ENCODE results near the gene PRRG1. TPM values are rescaled to one million over a fixed set of nuclear protein-coding genes. Genes with fewer than 3 reads are reported as not detected.
A peak's percentile ranks its signal among the peaks of the same experiment; 100 is the strongest.
"Not testable (repeated sequence)": the region's sequence is repeated elsewhere in the genome, so short reads cannot be mapped to it uniquely, and the experiment has no call there.

The PRRG1 gene
- polyA plus RNA-seq, 1 donor from 2014 or later = 9.1 TPM

DNA sequence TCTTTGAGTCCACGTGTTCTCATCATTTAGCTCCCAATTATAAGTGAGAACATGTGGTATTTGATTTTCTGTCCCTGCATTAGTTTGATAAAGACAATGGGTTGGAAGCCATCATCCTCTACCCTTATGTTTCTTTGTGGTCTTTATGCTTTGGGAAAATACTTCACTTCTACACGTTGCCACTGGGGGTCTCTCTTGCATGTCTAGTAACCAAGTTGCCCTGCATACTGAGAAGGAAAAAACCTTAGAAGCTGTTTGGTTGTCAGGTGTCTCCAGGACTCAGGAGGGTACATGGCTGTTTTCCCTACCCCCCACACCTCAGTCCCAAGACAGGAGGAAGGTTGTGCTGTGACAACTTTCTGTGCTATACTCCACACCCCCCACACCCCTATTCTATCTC lies 146.6 kb downstream of the PRRG1 start:
- H3K27me3 ChIP-seq (ENCODE audit: insufficient read depth, low read depth, low read length); H3K4me3 ChIP-seq (ENCODE audit: low read length); H3F3A ChIP-seq (ENCODE audit: insufficient read depth, low read length, poor library complexity, severe bottlenecking); H2AFZ ChIP-seq (ENCODE audit: low read depth, low read length); H3K27ac ChIP-seq (ENCODE audit: low read length); H3K9me3 ChIP-seq (ENCODE audit: low read length); H3K4me2 ChIP-seq (ENCODE audit: low read length); H4K20me1 ChIP-seq (ENCODE audit: insufficient read depth); H3K9me2 ChIP-seq (ENCODE audit: insufficient read depth, low read length); H3K36me3 ChIP-seq (ENCODE audit: insufficient read depth, low read length); H3K9ac ChIP-seq (ENCODE audit: low read length); H3K79me2 ChIP-seq (replicated peaks; ENCODE audit: insufficient read depth, low read length): not testable (repeated sequence)
- TF ChIP-seq RAD21 (conservative IDR thresholded peaks at IDR 0.05) (peak; percentile 39), SMC3 (conservative IDR thresholded peaks at IDR 0.05; ENCODE audit: poor library complexity) (peak; percentile 49)
- TF ChIP-seq, protein P1, sequence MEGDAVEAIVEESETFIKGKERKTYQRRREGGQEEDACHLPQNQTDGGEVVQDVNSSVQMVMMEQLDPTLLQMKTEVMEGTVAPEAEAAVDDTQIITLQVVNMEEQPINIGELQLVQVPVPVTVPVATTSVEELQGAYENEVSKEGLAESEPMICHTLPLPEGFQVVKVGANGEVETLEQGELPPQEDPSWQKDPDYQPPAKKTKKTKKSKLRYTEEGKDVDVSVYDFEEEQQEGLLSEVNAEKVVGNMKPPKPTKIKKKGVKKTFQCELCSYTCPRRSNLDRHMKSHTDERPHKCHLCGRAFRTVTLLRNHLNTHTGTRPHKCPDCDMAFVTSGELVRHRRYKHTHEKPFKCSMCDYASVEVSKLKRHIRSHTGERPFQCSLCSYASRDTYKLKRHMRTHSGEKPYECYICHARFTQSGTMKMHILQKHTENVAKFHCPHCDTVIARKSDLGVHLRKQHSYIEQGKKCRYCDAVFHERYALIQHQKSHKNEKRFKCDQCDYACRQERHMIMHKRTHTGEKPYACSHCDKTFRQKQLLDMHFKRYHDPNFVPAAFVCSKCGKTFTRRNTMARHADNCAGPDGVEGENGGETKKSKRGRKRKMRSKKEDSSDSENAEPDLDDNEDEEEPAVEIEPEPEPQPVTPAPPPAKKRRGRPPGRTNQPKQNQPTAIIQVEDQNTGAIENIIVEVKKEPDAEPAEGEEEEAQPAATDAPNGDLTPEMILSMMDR (IDR thresholded peaks at IDR 0.05; ENCODE audit: poor library complexity, severe bottlenecking) = peak; percentile 47

DNA sequence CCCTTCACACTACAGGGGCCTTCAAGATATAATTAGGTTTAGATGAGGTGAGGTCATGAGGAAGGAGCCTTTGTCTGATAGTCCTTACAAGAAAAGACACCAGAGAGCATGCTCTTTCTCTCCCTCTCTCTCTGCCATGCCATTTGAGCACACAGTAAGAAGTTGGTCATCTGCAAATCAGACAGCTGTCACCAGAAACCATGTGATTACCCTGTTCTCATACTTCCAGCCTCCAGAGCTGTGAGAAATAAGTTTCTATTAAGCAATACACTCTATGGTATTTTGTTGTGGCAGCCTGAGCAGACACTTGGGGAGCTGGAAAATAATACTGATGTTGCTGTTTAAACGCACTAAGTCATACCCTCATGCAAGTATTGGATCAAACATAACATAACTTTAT lies 148.0 kb downstream of the PRRG1 start:
- not testable (repeated sequence) for H3K27ac ChIP-seq (ENCODE audit: low read length); H3K9me3 ChIP-seq (ENCODE audit: low read length); H3K9me2 ChIP-seq (ENCODE audit: insufficient read depth, low read length); H2AFZ ChIP-seq (ENCODE audit: low read depth, low read length); H4K20me1 ChIP-seq (ENCODE audit: insufficient read depth); H3K27me3 ChIP-seq (ENCODE audit: insufficient read depth, low read depth, low read length); H3K4me3 ChIP-seq (ENCODE audit: low read length); H3K4me2 ChIP-seq (ENCODE audit: low read length); H3F3A ChIP-seq (ENCODE audit: insufficient read depth, low read length, poor library complexity, severe bottlenecking); H3K36me3 ChIP-seq (ENCODE audit: insufficient read depth, low read length); H3K9ac ChIP-seq (ENCODE audit: low read length); H3K79me2 ChIP-seq (replicated peaks; ENCODE audit: insufficient read depth, low read length)

DNA sequence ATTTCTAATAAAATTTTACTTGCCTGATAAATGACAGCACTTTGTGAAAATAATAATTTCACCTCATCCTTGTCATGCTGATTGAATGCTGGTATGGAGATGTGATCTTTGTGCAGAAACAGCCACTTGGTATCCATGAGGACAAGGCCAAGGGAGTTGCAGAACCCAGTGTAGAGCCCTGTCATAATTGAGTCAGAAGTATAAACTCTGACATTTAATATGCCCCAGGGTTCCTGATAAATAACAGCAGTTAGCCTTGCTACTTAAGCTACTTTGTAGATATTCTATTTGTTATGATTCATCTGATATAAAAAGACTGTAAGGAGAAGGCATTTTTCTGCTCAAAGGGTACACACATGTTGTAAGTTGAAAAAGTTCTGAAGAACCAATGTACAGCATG lies 149.2 kb downstream of the PRRG1 start:
- not testable (repeated sequence) for H3K9me2 ChIP-seq (ENCODE audit: insufficient read depth, low read length); H3K79me2 ChIP-seq (replicated peaks; ENCODE audit: insufficient read depth, low read length); H3K4me3 ChIP-seq (ENCODE audit: low read length); H3F3A ChIP-seq (ENCODE audit: insufficient read depth, low read length, poor library complexity, severe bottlenecking); H2AFZ ChIP-seq (ENCODE audit: low read depth, low read length); H3K36me3 ChIP-seq (ENCODE audit: insufficient read depth, low read length); H4K20me1 ChIP-seq (ENCODE audit: insufficient read depth); H3K4me2 ChIP-seq (ENCODE audit: low read length); H3K27me3 ChIP-seq (ENCODE audit: insufficient read depth, low read depth, low read length); H3K9ac ChIP-seq (ENCODE audit: low read length); H3K27ac ChIP-seq (ENCODE audit: low read length); H3K9me3 ChIP-seq (ENCODE audit: low read length)

DNA sequence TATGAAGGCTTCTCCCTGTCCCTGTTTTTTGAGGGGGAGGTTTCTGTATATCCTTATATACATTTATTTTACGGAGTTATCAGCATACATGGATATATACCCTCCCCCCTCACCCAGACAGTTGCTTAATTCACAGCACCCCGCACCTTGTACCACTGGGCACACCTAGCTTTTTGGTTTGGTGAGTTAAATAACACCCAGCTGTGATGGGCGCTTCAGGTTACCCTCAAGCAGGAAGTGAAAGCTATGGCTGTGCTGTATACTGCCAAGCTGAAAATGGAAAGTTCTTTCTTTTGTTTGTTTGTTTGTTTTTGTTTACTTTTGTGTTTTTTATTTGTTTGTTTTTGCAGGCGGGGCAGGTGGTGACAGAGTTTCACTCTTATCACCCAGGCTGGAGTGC lies 150.5 kb downstream of the PRRG1 start:
- not testable (repeated sequence) for H3K9me2 ChIP-seq (ENCODE audit: insufficient read depth, low read length); H4K20me1 ChIP-seq (ENCODE audit: insufficient read depth); H3F3A ChIP-seq (ENCODE audit: insufficient read depth, low read length, poor library complexity, severe bottlenecking); H3K4me3 ChIP-seq (ENCODE audit: low read length); H3K79me2 ChIP-seq (replicated peaks; ENCODE audit: insufficient read depth, low read length); H3K27ac ChIP-seq (ENCODE audit: low read length); H3K9ac ChIP-seq (ENCODE audit: low read length); H3K36me3 ChIP-seq (ENCODE audit: insufficient read depth, low read length); H2AFZ ChIP-seq (ENCODE audit: low read depth, low read length); H3K9me3 ChIP-seq (ENCODE audit: low read length); H3K4me2 ChIP-seq (ENCODE audit: low read length); H3K27me3 ChIP-seq (ENCODE audit: insufficient read depth, low read depth, low read length)

DNA sequence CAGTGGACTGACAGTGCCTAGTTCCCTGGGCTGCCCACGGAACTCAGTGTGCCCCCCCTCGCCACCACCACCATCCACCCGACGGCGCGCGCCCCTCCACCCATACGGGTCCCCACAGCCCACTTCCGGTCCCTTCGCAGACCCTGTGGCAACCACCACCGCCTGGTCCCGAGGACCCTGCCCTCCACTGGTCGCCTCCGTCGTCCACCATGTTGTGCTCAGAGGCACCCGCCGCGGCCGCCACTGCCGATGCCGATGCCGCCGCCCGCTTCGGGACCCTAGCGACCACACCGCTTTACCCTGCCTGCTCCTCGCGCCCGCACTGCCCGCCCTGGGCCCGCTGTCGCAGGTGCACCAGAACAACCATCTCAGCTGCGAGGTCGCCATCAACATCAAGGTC lies 155.8 kb downstream of the PRRG1 start:
- H3K9me2 ChIP-seq (ENCODE audit: insufficient read depth, low read length) = no peaks in the 10 kb centered on the region
- no peak overlapping the region for H3K27ac ChIP-seq (ENCODE audit: low read length)
- H3K4me3 ChIP-seq (ENCODE audit: low read length) = no peak overlapping the region
- H2AFZ ChIP-seq (ENCODE audit: low read depth, low read length) = no peak overlapping the region
- H4K20me1 ChIP-seq (ENCODE audit: insufficient read depth) = no peaks in the 10 kb centered on the region
- no peaks in the 10 kb centered on the region for H3K9me3 ChIP-seq (ENCODE audit: low read length)
- H3K9ac ChIP-seq (ENCODE audit: low read length) = no peak overlapping the region
- H3K27me3 ChIP-seq (ENCODE audit: insufficient read depth, low read depth, low read length) = no peaks in the 10 kb centered on the region
- H3K36me3 ChIP-seq (ENCODE audit: insufficient read depth, low read length) = no peaks in the 10 kb centered on the region
- no peaks in the 10 kb centered on the region for H3F3A ChIP-seq (ENCODE audit: insufficient read depth, low read length, poor library complexity, severe bottlenecking)
- no peaks in the 10 kb centered on the region for H3K79me2 ChIP-seq (replicated peaks; ENCODE audit: insufficient read depth, low read length)
- H3K4me2 ChIP-seq (ENCODE audit: low read length) = no peak overlapping the region
- TF ChIP-seq TAF1 (IDR thresholded peaks at IDR 0.05; ENCODE audit: low read depth) (no peak), RAD21 (conservative IDR thresholded peaks at IDR 0.05) (no peak), EP300 (conservative IDR thresholded peaks at IDR 0.05; ENCODE audit: poor library complexity, severe bottlenecking) (no peak), SMC3 (conservative IDR thresholded peaks at IDR 0.05; ENCODE audit: poor library complexity) (no peak), EZH2 (IDR thresholded peaks at IDR 0.05; ENCODE audit: borderline replicate concordance, insufficient read depth, low read length, poor library complexity, severe bottlenecking) (no peak), POLR2AphosphoS5 (IDR thresholded peaks at IDR 0.05) (no peak)
- TF ChIP-seq, protein P2, sequence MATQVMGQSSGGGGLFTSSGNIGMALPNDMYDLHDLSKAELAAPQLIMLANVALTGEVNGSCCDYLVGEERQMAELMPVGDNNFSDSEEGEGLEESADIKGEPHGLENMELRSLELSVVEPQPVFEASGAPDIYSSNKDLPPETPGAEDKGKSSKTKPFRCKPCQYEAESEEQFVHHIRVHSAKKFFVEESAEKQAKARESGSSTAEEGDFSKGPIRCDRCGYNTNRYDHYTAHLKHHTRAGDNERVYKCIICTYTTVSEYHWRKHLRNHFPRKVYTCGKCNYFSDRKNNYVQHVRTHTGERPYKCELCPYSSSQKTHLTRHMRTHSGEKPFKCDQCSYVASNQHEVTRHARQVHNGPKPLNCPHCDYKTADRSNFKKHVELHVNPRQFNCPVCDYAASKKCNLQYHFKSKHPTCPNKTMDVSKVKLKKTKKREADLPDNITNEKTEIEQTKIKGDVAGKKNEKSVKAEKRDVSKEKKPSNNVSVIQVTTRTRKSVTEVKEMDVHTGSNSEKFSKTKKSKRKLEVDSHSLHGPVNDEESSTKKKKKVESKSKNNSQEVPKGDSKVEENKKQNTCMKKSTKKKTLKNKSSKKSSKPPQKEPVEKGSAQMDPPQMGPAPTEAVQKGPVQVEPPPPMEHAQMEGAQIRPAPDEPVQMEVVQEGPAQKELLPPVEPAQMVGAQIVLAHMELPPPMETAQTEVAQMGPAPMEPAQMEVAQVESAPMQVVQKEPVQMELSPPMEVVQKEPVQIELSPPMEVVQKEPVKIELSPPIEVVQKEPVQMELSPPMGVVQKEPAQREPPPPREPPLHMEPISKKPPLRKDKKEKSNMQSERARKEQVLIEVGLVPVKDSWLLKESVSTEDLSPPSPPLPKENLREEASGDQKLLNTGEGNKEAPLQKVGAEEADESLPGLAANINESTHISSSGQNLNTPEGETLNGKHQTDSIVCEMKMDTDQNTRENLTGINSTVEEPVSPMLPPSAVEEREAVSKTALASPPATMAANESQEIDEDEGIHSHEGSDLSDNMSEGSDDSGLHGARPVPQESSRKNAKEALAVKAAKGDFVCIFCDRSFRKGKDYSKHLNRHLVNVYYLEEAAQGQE (IDR thresholded peaks at IDR 0.05; ENCODE audit: borderline replicate concordance) = no peak
- TF ChIP-seq, protein P1 (IDR thresholded peaks at IDR 0.05; ENCODE audit: poor library complexity, severe bottlenecking) = no peak

Data from neural cell (in vitro differentiated cells).